ENCODE data around the gene PLXNC1.

PLXNC1 gene

GRCh38 chr12:94162108-94162507 lies 13.7 kb downstream of the PLXNC1 start:
- no peak for DNase-seq (ENCODE audit: low read depth)

GRCh38 chr12:94163850-94164249 lies 15.5 kb downstream of the PLXNC1 start:
- no peak for DNase-seq (ENCODE audit: low read depth)

DNA sequence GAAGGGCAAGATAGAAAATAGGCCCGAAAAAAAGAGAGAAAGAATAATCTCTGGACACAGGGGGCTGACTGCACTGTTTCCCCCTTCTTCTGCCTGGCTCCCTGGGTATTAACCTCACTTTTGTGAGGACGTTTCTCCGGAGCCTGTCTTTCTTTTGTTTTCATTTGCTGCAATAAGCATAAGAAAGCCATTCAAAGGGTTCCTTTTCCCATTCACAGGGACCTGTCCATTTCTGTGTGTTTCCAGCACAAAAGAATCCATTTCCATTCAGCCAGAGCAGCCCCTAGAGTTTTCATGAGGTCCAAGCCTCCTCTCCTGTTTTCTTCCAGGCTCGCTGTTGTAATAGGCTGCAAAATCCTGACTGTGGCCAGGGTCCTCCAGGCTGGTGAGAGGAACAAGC lies 16.8 kb downstream of the PLXNC1 start:
- no peak for DNase-seq (ENCODE audit: low read depth)

DNA sequence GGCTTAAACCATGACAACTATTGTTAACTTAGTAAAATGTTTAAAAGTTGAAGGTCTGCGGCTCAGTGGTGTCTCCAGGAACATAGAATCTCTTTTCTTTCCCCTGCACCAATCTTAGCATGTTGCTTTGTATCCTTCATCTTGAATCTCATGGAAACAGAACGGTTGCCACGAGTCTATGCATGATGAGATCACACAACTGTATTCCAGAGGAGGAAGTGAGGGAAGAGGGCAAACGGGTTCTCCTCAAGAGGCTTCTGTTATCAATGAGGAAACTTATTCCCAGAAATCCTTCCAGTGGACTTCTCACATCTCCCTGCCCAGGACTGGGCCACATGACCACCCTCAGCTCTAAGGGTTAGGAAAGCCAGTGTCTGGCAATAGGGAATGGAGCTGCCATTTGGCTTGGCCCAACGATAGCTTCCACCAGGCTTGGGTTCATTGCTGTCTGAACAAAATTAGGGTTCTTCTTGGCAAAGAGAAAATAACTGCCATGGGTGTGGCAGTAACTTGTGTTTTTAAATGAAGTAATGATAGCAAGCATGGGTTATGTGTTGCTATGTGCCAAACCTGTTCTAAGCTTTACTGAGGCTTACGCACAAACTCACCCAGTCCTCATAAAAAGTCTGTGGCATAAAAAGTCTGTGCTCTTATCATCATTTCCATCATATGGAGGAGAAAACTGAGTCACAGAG lies 17.4 kb downstream of the PLXNC1 start:
- DNase-seq (ENCODE audit: low read depth) = no peak

DNA sequence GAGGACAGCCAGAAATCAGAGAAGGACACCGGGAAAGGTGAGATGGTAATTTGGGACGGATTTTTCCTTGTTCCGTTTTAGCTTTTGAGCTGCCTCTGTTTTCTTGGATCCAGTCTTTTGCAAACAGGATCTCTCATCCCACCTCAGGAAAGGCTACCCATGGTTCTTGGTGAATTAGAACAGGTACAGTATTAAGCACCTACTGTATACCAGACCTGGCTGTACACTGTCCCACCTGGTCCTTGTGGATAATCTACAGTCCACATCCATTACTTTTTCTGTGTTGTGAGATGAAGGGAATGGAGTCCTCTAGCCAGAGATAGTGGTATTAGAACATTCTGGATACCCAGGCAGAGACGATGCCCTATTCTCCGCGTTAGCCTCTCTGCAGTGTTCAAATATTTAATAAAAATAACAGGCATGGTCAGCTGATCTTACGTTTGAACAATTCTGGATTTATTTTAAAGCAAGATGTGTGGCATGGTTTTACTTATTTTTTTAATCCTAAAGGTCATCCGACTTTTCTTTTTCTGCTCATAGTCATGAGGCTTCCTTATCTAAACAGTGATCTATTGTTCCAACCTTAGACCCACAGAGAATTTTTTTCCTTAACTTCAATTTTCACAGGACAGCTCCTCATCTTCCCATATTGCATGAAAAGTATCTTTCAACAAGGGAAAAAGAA lies 18.8 kb downstream of the PLXNC1 start:
- DNase-seq (ENCODE audit: low read depth) = no peak

DNA sequence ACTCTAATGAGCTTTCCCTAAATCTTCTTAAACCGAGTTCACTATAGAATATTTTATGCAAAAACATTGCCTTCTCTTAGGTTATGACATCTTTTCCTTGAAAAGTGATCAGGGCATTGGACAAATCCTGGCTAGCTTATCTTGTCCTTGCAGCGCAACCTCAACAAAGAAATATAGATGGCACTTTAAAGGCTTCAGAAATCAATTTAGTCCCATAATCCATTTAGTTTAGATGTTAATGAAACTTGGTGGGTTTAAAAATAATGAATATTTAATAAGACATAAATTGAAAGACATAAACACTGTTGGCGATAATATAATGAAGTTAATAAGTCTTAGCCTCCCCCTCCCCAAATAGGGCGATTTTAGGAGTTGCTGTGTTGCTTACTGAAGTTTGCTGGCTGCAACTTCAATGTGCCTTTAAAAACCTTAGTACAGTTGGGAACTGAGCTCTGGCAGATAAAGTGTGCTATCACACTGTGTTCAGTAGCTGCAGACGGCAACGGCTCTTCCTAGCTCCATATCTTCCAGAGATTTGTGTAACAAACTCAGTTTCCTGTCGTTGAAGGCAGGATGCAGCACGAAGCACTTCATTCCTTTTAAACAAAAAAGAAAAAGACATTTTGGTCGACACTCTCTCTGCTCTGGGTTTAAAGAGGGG lies 19.5 kb downstream of the PLXNC1 start:
- DNase-seq (ENCODE audit: low read depth) = no peak

GRCh38 chr12:94169495-94169894 lies 21.1 kb downstream of the PLXNC1 start:
- no peak for DNase-seq (ENCODE audit: low read depth)

DNA sequence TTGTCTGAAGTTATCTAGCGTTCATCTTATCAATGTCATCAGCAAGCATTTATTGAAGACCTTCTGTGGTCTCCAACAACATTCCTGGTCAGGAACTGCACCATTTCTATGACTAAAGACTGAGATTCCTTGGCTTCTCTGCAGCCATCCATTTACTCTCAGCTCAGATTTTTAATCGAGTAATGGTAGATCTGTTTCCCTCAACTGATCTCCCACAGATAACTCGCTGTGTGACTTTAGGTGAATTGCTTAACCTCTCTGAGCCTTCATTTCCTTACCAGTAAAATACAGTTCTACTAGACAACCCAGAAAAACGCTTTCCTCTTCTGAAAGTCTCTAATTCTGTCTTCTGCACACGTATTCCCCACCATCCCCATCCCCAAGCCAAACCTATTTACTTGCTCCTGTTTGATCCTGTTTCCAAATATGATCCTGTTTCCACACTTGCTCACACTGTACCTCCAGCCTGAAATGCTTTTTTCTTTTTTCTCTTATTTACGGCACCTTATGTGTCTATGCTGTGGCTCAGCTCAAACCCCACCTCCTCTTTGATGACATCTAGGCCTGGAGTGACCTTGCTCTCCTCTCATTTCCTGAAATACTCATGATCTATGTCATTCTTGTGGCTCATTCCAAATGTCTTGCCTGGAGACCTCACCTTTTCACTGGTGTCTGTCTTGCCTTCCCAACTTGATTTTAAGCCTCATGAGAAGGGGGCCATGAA lies 21.8 kb downstream of the PLXNC1 start:
- no peak for DNase-seq (ENCODE audit: low read depth)

DNA sequence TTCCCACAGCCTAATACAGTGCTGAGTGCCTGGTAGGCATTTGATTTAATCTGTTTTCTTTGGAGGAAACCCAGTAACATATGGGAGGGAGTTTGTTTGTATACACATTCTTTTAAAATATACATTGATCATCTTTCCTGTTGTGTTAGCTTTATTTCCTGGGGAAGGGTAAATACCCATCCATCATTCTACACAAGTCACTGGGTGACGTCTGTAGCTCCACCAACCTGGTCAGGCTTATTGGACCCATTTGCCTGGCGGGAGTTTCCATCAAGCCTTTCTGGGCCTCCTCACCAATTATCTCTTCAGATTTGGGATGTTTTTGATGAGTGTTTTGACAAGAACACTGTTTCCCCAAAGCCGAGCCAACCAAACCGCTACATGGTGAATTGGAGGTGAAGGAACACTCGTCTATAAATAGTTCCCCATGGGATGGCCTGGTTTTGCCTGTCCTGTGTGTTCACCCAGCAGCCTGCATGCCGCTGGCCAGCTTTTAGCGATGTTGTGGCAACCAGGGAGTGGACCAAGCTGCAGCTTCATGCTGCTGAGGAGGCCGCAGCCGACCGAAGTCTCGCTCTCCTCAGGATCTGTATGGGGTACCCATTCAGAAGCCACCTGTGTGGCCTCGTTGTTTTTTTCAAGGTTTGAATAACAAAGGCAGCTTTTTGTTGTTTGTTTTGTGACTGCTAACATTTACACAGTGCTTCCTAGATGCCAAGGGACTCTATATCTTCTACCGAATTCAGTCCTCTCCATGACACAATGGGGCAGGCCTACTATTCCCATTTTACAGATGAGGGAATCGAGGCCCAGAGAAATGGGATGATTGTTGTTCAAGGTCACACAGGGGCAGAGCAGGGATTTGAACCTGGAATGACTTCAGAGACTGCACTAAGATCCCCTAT lies 22.6 kb downstream of the PLXNC1 start:
- DNase-seq (ENCODE audit: low read depth) = no peak

DNA sequence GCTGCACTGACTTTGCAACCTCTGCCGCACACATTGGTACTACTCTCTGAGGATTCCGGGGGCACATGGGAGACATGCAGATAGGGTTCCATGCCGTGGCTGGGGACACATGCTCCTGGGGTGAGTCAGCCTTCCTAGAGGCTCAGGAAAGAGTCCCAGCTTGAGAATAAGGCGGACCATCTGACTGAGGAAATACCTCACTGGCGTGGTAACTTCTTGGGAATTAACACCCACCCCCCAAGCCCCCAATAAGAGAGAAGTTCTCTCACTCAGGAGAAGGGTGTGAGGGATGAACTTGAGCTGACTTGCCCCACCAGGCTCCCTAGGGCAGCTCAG lies 23.2 kb downstream of the PLXNC1 start:
- DNase-seq (ENCODE audit: low read depth) = no peak

GRCh38 chr12:94172031-94172430 lies 23.7 kb downstream of the PLXNC1 start:
- DNase-seq (ENCODE audit: low read depth) = no peak

DNA sequence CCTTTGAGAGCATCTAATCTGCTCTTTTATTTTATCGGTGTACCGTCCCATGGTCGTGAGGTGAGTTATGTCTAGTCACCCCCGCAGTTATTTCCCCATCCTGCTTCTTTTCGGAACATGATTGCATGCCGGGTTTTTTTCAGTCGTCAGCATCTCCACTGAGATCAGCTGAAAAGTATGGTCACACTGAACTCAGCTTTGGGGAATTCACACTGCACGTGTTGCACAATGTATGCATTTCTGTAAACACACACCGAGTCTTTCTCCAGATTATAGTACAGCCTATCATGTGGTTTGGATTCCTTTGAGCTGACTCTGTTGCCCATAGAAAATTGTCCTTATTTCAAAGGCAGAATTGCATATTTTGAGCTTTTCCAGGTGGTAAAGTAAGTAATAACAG lies 24.6 kb downstream of the PLXNC1 start:
- no peak for DNase-seq (ENCODE audit: low read depth)

DNA sequence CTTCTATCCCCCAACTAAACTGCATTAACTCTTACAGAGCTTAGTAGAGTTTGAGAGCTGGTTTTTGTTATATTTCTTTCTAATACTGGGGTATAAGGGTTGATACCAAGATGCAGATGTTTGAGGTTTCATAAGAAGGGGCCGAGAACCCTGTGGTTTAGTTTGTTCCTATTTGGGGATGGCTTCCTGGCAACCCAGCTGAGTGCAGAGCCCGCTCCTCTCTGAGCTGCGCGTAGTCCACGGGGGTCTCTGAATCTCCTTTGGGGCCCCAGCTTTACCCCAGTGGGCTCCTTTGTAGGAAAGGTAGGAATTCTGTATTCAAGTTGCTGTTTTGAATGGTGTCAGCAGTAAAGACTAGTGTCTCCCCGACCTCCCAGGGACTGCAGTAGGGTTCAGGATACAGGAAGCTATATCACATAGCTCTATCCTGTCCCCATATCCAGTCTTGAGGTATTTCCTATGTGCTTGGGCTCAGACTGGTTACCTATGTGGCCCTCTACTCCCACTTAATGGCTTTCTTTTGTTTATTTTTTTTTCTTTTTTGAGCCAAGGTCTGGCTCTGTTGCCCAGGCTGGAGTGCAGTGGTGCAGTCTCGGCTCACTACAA lies 25.4 kb downstream of the PLXNC1 start:
- DNase-seq (ENCODE audit: low read depth) = no peak

- DNase-seq (ENCODE audit: low read depth) = no peak
These were observed 26.2 kb downstream of the PLXNC1 start for GRCh38 chr12:94174576-94174975.

GRCh38 chr12:94175763-94176668 lies 27.6 kb downstream of the PLXNC1 start:
- DNase-seq (ENCODE audit: low read depth) = no peak

DNA sequence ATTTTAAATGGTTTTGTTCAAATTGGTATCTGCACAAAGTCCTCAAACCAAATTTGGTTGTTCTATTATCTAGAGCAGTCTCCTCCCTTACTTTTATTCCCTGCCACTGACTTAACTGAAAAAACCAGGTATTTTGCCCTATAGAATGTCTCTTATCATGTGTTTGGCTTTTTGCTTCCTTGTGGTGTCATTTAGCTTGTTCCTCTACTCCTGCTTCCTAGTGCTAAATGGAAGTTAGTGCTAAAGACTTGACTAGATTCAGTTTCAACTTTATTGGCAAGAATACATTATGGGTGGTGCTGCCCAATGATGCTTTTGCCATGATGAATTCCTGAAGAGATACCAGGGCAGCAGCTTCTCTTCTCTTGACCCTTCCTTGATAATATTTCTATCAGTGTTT lies 29.7 kb downstream of the PLXNC1 start:
- DNase-seq (ENCODE audit: low read depth) = no peak

DNA sequence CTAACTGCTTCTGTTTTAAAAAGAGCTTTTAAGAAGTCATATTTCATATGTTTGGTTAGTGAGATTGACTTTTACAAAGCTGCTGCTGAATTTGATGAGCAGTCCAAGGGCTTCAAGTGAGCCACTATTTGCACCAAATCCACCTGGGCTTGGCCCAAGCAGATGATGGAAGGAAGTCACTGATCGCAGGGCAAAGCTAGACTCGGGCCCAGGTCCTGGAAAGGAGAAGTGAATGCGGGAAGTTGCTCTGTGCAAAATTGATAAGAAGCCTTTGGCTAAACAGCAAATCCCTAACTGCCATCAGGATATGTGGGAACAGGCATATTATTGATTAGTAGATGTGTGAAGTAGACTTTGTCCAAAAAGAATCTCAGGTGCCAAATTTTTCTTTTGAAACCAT lies 30.5 kb downstream of the PLXNC1 start:
- no peak for DNase-seq (ENCODE audit: low read depth)

GRCh38 chr12:94179723-94180122 lies 31.3 kb downstream of the PLXNC1 start:
- DNase-seq (ENCODE audit: low read depth) = no peak

DNA sequence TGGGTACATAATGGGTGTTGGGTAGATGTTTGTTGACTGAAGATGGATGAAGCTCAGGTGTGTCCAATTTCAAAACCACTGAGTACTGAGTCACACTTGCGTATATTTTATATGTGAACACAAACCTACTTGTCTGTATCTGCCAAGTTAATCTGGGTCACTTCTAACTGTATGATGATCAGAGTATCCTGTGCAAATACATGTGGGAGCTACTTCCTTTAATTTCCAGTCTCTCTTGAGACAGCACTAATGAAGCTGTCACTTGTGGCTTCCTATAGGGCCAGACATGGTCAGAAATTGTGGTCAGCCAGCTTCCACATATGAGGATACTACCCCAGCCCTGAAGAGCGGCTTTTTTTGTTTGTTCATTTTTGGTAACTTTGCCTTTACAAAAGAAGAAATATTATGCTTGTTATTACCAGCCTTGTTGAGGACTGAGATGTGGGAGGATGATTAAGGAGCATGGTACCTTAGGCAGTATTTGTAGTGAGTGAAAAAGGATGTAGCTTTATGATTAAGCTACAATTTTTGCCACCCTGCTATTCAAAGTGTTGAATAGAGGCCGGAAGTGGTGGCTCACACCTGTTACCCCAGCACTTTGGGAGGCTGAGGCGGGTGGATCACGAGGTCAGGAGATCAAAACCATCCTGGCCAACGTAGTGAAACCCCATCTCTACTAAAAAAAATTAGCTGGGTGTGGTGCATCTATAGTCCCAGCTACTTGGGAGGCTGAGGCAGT lies 32.4 kb downstream of the PLXNC1 start:
- no peak for DNase-seq (ENCODE audit: low read depth)

All from T-helper 22 cell (primary cell).